GM21367 (cell line): Measurements from ENCODE around the gene KCNJ15.
"Not testable (repeated sequence)": the region's sequence is repeated elsewhere in the genome, so short reads cannot be mapped to it uniquely, and the experiment has no call there.

Experiments used
- ATAC-seq: cut with Tn5 transposase; IDR thresholded peaks from one replicate; pipeline ENCODE4 v1.9.1; 2021; ENCODE audit not compliant: unreplicated experiment

Gene KCNJ15

GRCh38 chr21:38256599-38257302 is at the start of gene KCNJ15:
TSS of gene KCNJ15 (plus strand) at chr21:38256991. CDS start at chr21:38299262, 42,271 bp downstream.
- no peak for ATAC-seq

- ATAC-seq = no peak
Observed at GRCh38 chr21:38208118-38208517, 48.7 kb upstream of the KCNJ15 start.

DNA sequence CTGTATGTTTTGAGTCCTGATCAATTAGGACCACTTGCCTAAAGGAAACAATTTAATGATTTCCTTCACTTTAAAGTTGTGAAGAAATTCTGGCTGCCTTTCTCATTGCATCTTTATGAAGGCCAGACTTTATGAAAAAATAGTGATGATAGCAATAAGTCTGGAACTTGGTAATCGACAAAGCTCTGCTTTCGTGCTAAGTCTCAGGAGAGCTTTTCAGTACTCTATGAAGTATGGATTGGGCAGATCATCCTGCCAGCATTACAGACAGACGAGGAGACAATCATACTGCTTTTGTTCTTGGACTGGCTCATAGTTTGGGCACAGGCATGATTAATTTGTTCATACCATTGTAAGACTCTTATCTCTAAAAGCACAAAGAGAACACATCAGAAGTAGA is 45.5 kb upstream of the KCNJ15 start:
- ATAC-seq = no peak

GRCh38 chr21:38212706-38213105 is 44.1 kb upstream of the KCNJ15 start:
- ATAC-seq = no peak

- ATAC-seq = peak; percentile 58
Observed at GRCh38 chr21:38219049-38219628, 37.7 kb upstream of the KCNJ15 start.

DNA sequence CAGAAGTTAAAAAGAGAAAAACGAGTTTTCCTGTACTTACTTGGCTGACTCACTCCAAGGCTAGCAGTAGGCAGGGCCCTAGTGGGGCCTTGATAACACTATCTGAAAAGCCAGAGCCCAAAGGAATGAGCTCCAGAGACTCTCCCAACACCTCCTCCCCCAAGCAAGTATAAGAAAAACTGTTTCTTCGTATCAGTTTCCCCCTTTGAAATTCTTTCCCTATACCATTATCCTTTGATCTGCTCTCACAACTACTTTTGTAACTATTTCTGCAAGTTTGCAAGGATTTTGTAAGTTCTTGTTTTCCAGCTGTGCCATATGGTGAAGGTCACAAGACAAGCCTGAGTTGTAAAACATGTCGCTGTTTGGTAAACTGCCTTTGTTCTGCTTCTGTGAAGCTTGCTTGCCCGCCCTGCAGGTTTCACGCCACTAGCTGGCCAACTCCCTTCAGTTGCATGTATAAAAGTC is 36.5 kb upstream of the KCNJ15 start:
- ATAC-seq = no peak

DNA sequence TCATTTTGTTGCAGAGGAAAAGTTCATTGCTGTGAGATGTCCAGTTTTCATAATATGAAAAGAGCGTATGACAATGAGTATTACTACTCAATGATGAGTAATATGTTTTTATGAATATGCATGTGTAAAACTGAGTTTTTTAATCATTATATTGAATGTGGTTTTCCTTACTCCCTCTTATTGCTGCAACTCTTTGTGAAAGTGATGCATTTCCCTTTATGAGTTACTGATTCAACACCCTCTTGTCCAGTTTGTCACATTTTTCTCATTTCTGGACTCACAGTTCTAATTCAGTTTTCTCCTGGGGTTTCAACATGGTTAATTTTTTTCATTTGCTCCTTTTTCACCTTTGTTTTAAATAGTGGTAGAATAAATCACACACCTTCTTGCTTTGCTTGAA is 35.2 kb upstream of the KCNJ15 start:
- ATAC-seq = peak; percentile 55

- no peak for ATAC-seq
Observed at GRCh38 chr21:38223893-38224540, 32.8 kb upstream of the KCNJ15 start.

- ATAC-seq = no peak
Observed at GRCh38 chr21:38227401-38227800, 29.4 kb upstream of the KCNJ15 start.

GRCh38 chr21:38228115-38228514 is 28.7 kb upstream of the KCNJ15 start:
- ATAC-seq = no peak

- no peak for ATAC-seq
Observed at GRCh38 chr21:38228537-38228936, 28.3 kb upstream of the KCNJ15 start.

- ATAC-seq = no peak
Observed at GRCh38 chr21:38229260-38229877, 27.4 kb upstream of the KCNJ15 start.

DNA sequence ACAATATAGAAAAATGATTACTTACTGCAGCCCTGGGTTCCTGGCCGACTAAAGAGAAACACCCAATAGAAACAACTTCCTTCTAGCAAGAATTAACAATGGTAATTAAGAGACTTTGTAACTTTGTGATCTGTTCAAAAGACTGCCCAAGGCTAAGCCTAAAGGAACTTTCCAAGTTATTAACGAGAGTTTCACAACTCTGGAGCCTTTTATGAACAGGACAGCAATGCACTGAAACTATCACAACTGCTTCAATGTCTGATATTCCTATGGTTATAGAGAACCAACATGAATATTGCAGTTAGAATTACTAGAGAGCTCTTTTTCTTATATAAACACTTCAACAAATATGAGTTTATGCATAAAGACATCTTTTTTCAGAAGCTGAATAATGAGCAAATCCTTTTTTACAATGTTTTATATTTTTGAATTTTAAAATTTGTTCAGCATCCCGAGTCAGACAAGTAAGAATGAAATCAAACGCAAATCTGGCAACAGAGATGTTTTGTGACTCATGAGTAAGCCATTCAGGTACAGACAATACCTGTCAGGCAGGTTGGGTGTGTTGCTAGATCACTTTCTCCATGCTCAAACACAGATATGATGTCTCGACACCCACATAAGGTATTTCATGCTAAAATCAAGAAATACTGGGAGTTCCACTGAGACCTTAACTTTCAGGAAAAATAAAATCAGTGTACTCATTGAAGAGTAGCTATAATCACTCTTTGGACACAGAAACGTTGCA is 22.2 kb upstream of the KCNJ15 start:
- ATAC-seq = no peak

DNA sequence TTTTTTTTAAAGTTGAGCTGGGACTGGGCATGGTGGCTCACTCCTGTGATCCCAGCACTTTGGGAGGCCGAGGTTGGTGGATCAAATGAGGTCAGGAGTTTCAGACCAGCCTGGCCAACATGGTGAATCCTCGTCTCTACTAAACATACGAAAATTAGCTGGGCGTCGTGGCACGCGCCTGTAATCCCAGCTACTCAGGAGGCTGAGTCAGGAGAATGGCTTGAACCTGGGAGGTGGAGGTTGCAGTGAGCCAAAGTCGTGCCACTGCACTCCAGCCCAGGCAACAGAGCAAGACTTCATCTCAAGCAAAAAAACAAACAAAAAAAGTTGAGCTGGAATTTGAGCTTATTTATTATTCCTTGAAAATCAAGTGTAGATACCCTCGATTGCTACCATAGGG is 21.5 kb upstream of the KCNJ15 start:
- not testable (repeated sequence) for ATAC-seq

DNA sequence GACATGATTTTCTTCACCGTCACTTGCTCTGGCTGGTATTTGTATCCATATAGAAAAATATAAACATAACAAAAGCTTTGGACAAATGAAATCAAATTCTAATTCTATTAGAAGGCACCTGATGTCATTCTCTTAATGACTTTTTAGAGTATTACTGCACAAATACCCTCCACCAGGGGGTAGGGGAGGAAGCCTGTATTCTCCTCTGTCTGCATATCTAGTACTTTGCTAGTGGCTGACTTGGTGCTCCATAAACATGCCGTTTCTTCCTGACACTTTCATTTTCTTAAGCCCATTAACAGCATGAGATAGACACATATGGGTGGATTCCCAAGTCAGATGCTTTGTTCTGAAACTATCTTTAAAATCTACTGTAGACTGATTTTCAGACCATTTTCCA is 20.6 kb upstream of the KCNJ15 start:
- no peak for ATAC-seq

DNA sequence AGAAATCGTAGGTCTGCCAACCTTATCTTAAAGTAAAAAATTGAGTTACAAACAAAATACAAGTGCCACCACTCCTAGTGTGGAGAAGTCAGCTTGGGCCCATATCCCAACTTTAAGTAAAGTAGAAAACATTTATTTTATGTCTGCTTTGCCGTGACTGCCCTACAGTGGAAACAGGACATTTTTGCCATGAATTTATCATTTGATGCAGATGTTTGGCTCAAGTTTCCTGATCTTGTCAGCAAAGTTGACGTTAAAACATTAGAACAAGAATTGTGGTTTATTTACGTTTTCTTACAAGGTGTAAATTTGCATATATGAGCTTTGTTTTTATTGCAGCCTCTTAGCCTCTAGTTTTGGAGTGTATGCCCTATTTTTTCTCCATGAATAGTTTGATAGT is 17.1 kb upstream of the KCNJ15 start:
- no peak for ATAC-seq

GRCh38 chr21:38240129-38240528 is 16.7 kb upstream of the KCNJ15 start:
- ATAC-seq = no peak

- ATAC-seq = no peak
Observed at GRCh38 chr21:38241029-38241740, 15.6 kb upstream of the KCNJ15 start.

GRCh38 chr21:38242061-38242460 is 14.7 kb upstream of the KCNJ15 start:
- no peak for ATAC-seq

DNA sequence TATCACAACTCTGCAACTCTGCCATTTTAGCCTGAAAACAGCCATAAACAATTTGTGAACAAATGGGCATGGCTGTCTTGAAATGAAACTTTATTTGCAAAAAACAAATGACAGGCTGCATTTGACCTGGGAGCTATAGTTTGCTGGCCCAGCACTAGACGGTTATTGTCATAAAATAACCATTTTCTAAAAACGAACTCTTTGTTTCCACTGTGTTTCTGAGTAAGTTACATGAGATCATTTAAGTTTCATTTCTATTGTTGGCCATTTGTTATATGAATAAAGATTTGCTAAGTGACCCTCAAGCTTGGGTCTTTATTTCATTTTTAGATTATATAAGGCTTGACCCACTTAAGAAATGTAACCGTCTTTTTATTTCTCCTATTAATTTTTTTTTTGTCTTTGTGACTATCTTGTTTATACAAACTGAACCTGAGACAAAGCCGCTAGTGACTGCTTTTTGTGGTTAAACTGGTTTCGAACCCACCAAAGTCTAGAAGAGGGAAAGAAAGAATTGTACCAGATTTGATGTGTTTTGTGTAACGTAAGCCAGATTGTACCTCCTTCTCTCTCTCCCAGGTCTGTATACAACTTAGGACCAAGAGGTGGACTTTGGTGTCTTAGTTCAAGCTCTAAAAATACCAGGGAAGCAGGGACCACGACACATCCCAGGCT is 12.9 kb upstream of the KCNJ15 start:
- ATAC-seq = no peak
